ENCODE data around the gene CGREF1.

DNA sequence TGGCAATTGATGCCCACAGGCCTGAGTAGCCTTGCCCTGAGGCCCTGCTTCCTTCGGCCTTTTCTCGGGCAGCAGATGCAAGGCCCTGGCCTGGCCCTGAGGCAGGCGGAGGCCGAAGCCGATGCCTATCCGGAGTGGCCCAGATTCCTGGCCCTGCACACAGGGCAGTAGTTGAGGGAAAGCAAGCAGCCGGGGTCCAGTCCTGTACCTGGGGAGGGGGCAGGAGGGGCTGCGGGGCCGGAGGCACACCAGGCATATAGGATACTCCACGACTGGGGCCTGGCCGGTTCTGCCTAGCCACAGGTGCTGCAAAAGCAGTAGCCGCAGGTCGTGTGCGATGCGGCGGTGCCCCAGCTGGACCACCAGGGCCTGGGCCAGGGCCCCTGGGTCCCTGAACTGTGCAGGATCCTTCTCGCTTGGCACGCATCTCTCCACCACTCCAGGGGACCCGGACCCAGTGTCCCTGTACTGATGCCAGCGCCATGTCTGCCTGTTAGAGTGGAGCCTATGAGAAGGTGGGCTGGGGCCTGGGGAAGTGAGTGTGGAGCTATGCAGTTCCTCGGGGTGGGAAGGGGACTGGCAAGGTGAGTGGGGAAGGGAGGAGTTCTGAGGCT, 18.5 kb upstream of the CGREF1 start:
- TF ChIP-seq POLR2A (IDR thresholded peaks at IDR 0.05; ENCODE audit: low read depth, low read length): no peak
- TF ChIP-seq, protein P1, sequence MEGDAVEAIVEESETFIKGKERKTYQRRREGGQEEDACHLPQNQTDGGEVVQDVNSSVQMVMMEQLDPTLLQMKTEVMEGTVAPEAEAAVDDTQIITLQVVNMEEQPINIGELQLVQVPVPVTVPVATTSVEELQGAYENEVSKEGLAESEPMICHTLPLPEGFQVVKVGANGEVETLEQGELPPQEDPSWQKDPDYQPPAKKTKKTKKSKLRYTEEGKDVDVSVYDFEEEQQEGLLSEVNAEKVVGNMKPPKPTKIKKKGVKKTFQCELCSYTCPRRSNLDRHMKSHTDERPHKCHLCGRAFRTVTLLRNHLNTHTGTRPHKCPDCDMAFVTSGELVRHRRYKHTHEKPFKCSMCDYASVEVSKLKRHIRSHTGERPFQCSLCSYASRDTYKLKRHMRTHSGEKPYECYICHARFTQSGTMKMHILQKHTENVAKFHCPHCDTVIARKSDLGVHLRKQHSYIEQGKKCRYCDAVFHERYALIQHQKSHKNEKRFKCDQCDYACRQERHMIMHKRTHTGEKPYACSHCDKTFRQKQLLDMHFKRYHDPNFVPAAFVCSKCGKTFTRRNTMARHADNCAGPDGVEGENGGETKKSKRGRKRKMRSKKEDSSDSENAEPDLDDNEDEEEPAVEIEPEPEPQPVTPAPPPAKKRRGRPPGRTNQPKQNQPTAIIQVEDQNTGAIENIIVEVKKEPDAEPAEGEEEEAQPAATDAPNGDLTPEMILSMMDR (IDR thresholded peaks at IDR 0.05; ENCODE audit: extremely low read depth in 1 of 2, insufficient read depth in 1 of 2, low read depth in 1 of 2, low read length in 2 of 2): no peak
- no peak for TF ChIP-seq FOS (IDR thresholded peaks at IDR 0.05; ENCODE audit: borderline replicate concordance, insufficient read depth, low read length)
- no peak for TF ChIP-seq EZH2 (IDR thresholded peaks at IDR 0.05; ENCODE audit: borderline replicate concordance, low read depth, low read length, severe bottlenecking)
- TF ChIP-seq, protein P2, sequence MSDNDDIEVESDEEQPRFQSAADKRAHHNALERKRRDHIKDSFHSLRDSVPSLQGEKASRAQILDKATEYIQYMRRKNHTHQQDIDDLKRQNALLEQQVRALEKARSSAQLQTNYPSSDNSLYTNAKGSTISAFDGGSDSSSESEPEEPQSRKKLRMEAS (IDR thresholded peaks at IDR 0.05; ENCODE audit: insufficient read depth, insufficient read length): no peak

Measured in endothelial cell of umbilical vein (primary cell).